IPS-NIHi7 (cell line): ENCODE results near the gene CD2AP.
"Not testable (repeated sequence)": the region's sequence is repeated elsewhere in the genome, so short reads cannot be mapped to it uniquely, and the experiment has no call there.

Source experiments
- DNase-seq: peaks from one replicate; pipeline ENCODE4 v3.0.0; 2012; ENCODE audit warnings: mixed read lengths; ENCODE audit errors: extremely low spot score

CD2AP gene

DNA sequence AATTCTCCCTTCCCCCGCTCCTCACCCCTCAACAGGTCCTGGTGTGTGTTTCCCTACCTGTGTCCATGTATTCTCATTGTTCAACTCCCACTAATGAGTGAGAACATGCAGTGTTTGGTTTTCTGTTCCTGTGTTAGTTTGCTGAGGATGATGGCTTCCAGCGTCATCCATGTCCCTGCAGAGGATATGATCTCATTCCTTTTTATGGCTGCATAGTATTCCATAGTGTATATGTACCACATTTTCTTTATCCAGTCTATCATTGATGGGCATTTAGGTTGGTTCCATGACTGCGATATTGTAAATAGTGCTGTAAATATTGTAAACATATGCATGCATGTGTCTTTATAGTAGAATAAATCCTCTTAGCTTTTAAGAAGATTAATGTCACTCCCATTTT lies 89.0 kb downstream of the CD2AP start:
- DNase-seq = not testable (repeated sequence)

DNA sequence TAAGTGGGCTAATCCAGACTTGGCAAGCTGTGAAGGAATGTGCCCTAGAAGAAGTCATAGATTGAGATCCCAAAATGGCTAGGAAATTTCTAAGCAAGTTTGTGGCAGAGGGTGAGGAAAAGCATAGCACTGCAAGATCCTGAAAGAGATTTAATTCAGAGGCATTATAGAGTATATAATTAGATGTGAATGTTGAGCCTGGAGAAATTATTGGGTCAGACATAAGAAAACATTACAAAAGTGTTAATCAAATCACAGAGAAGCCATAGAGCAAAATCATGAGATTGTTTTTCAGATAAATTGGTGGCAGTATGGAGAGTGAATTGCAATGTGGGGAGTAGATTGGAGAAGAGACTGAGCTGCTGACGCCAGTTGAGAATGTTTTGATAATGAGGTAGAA lies 90.0 kb downstream of the CD2AP start:
- DNase-seq = no peak

DNA sequence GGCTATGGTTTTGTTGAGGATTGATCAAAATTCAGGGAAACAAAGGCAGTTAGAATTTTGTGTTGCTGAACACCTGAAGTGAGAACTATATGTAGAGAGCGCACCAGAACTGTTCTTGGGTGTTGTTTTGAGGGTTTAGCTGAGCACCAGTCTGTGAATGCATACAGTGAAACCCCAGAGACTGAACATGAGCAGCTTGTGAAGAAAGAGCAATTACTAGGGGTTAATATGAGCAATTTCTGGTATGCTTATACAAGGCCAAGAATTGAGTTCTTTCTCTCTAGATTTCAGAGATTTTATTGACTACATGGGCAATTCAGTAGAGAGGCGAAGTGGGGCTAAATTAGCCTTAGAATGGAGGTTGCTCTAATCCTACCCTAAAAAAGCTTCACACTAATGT lies 93.9 kb downstream of the CD2AP start:
- no peak for DNase-seq

DNA sequence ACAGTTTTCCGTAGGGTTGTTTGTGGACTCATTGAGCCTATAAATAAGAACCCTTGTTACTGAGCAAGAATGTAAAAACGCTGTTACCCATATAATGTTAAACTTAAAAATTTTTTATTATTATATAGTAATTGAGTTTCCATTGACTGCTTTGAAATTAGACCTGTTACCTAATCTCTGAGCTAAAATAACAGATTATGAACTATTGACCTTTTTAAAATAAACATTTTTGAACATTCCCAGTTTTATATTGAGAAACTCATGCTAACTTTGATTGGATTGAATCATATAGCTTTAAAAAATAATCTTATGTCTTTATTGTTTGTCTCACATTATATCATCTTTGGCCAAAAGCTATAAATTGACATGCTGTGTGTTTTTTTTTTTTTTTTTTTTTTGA lies 95.5 kb downstream of the CD2AP start:
- DNase-seq = no peak

DNA sequence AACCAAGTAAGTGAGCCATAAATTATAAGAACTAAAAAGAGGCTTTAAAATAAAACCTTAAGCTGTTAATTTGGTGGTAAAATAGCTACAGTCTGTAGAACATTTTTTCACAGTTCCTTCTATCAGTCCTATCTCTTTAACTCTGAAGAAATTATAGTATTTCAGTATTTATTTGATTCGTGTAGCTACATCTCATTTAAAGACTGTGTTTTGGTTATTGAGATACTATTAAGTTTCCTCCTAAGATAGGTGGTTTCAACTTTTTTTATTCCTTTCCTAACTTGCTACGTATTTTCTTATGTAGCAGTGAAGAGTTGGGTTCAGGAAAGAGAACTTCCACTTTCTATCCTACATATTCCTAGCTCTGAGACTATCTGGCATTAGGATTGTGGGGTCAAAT lies 97.2 kb downstream of the CD2AP start:
- no peak for DNase-seq

DNA sequence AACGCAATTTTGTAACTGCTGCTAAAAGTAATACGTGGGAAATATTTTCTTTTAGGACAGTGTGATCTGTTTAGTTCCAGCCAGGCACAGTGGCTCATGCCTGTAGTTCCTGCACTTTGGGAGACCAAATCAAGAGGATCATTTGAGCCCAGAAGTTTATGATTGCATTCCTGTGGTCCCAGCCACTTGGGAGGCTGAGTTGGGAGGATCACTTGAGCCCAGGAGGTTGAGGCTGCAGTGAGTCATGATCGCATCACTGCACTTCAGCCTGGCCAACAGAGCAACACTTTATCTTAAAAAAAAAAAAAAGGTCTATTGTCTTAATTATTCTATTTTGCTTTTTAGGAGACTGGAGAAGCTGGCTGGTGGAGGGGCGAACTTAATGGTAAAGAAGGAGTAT lies 101.5 kb downstream of the CD2AP start:
- DNase-seq = no peak

DNA sequence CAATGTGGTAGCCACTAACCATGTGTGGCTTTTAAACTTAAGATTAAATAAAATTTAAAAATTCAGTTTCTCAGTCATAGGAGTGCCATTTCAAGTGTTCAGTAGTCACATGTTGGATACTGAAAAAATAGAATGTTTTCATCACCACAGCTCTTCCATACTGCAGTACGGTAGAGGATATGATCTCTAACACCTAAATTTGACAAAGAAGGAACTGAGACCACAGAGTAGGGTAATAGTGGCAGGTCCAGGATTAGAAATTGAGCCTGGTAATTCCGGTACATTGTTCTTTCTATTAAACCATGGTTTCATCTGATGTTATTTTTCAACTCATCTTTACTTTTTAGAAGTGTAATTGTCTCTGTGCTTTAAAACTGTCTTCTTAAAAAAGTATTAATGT lies 104.0 kb downstream of the CD2AP start:
- DNase-seq = no peak

DNA sequence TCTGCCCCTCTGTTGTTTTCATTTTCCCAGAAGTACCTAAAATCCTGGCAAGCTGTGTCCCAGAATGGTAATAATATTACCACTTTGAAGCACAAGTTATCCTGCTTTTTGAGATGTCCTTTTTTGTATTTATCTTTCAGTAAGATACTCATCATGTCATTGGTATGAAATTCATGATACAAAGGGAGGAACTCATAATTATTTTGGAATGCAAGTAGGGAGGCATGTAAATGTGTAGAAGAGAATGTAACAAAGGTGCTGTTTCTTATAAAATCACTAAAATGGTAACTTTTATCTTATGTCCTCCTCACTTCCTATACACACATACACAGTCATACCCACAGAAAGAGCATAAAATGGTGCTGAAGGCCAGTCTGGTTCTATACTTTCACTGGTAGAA lies 109.9 kb downstream of the CD2AP start:
- DNase-seq = no peak

DNA sequence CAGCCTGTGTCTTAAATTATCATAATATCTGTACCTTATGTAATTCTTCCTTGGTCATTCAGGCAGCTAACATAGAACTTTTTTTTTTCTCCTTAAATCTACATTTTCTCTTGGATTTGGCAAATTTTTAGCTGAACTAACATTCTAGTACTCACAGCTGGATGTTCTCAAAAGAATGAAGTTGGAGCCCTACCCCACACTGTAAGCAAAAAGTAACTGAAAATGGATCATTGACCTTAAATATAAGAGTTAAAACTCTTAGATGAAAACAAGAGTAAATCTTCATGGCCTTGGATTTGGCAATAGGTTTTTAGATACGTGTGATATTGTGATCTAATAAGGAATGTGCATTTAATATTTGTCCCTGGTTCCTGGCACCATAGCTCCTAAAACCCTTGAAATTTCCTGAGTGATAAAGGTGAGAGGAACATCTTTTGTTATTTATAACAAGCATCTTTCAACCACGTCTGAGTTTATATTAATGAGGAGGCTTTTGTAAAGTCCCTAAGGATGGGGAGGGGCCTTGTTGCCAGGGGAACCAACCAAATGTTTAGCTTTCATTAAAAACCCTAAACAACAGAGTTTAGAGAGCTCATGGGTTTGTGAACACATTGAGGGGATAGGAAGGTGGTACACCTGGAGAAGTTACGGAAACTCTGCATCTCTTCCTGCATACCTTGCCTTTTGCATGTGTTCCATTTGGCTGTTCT lies 114.7 kb downstream of the CD2AP start:
- no peak for DNase-seq

DNA sequence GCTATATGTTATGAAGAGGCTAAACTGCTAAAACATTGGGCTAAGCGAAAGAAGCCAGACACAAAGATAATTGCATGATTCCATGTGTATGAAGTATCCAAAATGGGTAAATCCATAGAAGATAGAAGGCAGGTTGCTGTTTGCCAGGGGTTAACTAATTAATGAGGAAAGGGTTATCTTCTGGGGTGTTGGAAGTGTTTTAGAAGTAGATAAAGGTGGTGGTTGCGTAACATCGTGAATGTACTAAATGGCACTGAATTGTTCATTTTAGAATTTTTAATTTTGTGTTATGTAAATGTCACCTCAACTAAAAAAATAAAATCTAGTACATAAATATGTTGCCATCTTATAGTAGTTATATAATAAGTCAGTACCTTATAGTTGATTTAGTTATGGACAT lies 116.4 kb downstream of the CD2AP start:
- no peak for DNase-seq

DNA sequence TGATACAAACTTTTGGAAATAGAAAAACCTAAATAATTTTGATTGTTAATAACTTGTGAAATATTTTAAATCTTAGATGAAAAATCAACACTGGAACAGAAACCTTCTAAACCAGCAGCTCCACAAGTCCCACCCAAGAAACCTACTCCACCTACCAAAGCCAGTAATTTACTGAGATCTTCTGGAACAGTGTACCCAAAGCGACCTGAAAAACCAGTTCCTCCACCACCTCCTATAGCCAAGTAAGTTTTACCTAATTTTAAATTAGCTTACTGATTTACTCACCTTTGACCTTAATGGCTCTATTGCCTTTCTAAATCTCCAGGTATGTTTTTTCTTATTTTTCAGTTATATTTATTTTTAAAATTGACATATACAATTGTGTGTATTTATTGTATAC lies 118.2 kb downstream of the CD2AP start:
- DNase-seq = no peak

DNA sequence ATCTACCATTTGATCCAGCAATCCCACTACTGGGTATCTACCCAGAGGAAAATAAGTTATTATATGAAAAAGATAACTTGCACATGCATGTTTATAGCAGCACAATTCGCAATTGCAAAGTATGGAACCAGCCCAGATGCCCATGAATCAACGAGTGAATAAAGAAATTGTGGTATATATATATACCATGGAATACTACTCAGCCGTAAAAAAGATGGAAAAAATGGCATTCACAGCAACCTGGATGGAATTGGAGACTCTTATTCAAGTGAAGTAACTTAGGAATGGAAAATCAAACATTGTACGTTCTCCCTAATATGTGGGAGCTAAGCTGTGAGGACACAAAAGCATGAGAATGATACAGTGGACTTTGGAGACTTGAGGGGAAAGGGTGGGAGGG lies 120.8 kb downstream of the CD2AP start:
- no peak for DNase-seq

DNA sequence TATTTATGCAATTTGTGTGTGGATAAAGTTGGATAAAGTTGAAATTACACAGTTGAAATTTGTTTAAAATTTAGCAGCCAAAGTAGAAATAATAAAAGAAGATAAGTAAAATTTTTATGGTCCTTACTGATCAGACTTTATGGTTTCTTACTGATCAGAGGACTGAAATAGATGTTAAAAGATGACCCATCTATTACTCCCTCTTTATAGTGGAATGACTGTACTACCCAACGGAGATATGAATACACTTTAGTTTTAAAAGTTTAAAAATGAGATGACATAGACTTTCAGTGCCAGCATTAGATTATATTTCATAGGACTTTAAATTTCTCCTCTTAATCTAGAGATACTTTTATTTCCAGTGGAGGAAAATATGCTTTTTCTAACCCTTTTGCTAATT lies 121.9 kb downstream of the CD2AP start:
- no peak for DNase-seq

DNA sequence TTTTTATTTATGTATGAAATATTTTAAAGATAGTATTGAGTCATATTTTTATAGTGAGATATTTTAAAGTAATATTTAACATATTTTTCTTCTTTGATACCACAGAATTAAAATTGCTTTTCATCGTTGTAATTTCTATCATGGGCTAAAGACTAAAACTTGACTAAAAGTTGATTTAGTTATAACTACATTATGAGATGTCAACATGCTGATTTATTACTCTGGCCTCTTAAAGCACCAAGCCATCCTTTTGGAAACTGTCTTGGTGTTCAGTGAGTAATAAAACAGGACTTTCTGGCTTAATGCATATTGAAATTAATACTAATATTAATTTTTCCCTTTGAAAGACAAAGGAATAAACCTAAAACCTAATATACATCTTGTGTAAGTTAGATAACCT lies 125.6 kb downstream of the CD2AP start:
- DNase-seq = no peak

DNA sequence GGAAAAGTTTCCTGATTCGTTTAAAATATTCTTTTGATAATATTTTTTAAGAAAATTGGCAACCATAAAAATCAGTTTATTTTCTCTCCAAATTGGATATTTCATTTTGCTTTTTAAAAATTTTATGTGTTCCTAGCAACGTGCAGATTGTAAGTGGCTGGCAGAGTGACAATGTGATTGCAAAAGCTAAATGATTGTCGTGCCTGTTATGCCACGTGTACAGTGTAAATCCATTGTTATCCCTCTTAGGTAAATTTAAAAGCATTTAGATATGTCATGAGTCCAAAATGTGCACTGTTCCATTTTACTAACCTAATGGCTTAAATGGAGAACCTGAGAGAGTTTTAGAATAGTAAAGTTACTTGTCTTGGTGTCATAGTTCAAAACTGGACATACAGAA lies 126.4 kb downstream of the CD2AP start:
- DNase-seq = no peak

DNA sequence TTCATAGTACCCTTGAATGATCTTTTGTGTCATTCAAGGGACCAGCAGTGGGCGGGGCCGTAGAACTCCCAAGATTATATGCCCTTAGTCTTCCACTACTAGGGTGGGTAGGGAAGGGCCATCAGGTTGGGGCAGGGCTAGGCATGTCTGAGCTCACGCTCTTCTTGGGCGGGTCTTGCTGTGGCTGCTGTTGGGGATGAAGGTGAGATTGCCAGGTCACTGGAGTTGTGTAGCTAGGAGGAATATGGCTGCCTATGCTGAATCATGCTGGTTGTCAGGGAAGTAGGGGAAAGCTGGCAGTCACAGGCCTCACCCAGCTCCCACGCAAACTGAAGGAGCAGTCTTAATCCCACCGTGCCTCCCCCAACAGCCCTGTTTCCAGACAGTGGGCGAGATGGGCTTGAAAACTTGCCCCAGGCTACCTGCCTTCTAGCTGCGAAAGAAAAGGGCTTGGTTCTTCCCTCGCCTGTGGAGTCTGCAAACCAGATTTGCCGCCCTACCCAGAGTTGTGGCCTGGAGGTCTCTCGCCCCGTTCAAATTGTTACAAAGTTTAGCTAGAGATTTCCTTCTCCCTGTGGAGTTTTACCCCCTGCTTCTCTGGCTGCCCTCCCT lies 144.4 kb downstream of the CD2AP start:
- DNase-seq = no peak

DNA sequence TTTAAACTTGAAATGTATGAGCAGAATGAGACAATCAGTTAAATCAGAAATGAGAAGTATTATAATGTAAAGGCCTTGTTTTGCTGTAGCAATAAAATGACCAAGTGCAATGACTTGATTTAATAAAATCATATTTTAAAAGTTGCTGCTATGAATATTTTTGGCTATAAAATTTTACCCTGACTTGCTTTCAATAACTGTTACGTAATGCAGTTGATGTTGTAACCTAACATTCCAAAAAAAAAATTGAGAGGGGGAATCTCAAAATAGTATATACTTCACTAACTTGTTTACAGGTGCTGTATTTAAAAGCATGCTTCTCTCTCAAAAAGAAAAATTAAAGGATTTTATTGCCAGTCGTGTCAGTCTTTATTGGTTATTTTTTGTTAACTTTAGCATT lies 149.2 kb downstream of the CD2AP start:
- DNase-seq = no peak

DNA sequence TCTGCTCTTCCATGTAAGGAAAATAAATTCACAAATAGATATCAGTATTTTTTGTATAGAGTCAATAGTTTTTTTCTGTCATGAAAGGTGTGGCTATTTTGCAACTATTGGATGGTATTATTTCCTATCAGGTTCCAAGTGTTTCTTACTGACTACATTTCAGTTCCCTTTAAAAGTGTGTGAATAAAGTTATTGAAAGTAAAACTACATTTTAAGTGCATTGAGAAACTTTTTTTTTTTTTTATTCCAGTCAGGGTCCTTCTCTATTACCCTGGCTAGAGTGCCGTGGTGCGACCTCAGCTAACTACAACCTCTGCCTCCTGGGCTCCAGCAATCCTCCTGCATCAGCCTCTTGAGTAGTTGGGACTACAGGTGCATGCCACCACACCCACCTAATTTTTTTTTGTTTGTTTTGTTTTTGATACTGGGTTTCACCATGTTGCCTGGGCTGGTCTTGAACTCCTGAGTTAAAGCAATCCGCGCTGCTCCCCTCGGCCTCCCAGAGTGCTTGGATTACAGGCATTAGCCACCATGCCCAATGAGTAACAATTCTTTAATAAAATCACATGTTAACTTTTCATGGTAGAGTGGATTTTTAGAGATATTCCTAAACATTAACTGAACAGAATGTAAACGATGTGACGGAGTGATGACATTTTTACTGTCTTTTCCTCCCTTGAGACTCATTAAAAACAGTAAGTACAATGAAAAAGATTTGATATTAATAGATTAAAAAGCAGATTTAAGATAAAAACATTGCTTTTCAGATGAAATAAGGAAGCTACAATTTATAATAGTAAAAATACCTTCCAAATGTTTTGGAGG lies 151.1 kb downstream of the CD2AP start:
- no peak for DNase-seq

DNA sequence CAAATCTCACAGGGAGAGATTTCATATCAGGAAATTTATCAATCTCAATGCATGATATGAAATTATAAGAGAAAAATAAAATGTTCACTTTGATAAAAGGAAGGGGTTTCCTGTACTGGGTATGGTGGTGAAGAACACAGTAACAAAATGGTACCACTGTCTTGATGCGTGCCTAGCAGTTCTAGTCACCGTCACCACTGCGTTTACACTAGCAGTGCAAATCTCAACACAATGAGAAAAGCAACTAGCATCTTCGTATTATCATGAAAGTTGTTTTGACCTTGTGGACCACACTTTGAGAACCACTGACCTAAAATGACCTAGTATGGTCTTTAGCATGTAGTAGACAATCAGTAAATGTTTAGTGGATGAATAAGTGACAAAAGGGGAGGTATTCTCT lies 152.4 kb downstream of the CD2AP start:
- DNase-seq = no peak

DNA sequence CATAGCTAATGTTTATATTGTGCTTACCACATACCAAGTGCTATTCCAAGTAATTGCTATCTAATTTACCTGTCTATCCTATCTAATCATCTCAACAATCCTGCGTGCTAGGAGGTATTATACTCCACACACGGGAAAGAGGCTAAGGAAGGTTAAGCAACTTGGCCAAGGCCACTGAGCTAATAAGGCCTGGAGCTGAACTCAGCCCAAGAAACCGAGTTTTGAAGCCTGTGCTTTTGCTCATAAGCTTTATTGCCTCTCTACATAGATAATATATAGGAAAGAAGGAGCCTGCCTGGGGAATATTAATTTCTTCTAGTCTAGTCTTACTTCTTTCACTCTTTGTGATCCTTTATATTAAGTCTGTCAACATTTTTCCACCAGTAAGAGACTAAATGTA lies 153.0 kb downstream of the CD2AP start:
- DNase-seq = no peak

DNA sequence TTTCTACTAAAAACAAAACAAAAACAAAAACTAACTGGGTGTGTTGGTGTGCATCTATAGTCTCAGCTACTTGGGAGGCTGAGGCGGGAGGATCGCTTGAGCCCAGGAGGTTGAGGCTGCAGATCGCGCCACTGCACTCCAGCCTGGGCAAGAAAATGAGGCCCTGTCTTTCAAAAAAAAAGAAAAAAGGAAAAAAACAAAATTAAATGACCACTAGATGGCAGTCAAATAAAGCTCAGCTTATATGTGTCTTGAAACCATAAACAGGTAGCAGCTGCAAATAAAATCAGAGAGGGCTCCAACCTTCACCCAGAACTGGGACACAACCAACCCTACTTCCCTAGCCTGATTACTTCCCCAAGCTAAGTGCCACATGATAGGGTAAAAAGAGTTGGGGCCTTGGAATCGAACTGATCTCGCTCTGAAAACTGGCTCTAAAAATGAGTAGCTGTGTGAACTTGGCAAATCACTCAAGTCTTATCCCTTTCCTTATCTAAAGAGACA lies 153.7 kb downstream of the CD2AP start:
- peak; percentile 54 for DNase-seq

DNA sequence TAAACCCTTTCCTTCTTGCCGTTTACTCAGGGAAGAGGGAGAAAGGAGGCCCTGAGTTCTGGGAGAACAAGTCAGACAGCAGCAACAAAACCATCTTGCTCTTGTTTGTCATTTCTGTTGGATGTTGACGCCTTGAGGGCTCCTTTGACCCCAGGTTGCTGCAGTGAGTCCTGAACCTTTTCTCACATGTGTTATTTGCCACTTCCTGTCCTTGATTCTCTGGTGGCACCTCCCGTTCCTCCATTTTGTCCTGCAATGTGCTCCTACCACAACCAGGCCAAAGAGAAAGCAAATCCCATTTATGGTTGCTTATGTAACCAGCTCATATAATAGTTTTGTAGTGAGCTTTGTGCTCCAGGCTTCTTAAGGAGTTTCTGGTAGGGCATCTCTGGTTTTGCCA lies 154.2 kb downstream of the CD2AP start:
- peak; percentile 8 for DNase-seq

DNA sequence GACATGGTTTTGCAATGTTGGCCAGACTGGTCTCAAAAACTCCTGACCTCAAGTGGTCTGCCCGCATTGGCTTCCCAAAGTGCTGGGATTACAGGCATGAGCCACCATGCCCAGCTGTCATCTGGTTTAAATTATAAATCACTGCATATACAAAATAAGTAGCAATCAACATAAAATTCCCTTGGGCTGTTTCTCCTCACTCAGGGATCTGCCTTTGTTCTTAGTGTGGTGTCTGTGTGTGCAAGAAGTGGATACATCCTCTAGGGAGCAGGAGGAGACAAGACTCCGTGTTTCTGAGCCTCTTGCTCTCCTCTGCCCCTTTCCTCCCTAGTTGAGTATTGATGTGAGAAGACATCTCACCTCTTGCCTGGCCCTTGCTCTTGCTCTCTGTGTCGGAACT lies 155.6 kb downstream of the CD2AP start:
- peak; percentile 54 for DNase-seq
